HG03354 (cell line): ENCODE data around the gene SCAMP4.

ENCODE experiments used
- ATAC-seq: cut with Tn5 transposase; IDR thresholded peaks from one replicate; pipeline ENCODE4 v1.9.1; 2021; ENCODE audit warnings: mild to moderate bottlenecking; ENCODE audit not compliant: unreplicated experiment, poor library complexity, severe bottlenecking

The SCAMP4 gene

GRCh38 chr19:1932395-1932794 lies 27.2 kb downstream of the SCAMP4 start:
- ATAC-seq = no peak

GRCh38 chr19:1933244-1933643 lies 28.0 kb downstream of the SCAMP4 start:
- no peak for ATAC-seq

GRCh38 chr19:1933942-1934341 lies 28.7 kb downstream of the SCAMP4 start:
- no peak for ATAC-seq

- no peak for ATAC-seq
Observed at GRCh38 chr19:1935484-1936208, 30.4 kb downstream of the SCAMP4 start.

- ATAC-seq = no peak
Observed at GRCh38 chr19:1936430-1936829, 31.2 kb downstream of the SCAMP4 start.

GRCh38 chr19:1936916-1937610 lies 31.9 kb downstream of the SCAMP4 start:
- no peak for ATAC-seq

- ATAC-seq = no peak
Observed at GRCh38 chr19:1938071-1938470, 32.9 kb downstream of the SCAMP4 start.

GRCh38 chr19:1941146-1942077 lies 36.2 kb downstream of the SCAMP4 start, which contains the start of gene CSNK1G2:
CSNK1G2 (plus strand) TSS chr19:1941172; CDS start chr19:1969773, 28,601 bp downstream.
- ATAC-seq = no peak

- ATAC-seq = peak; percentile 32
Observed at GRCh38 chr19:1942078-1942933, 37.1 kb downstream of the SCAMP4 start.

GRCh38 chr19:1942934-1943555 lies 37.8 kb downstream of the SCAMP4 start:
- ATAC-seq = no peak

- ATAC-seq = no peak
Observed at GRCh38 chr19:1943661-1944087, 38.5 kb downstream of the SCAMP4 start.

GRCh38 chr19:1944088-1944915 lies 39.1 kb downstream of the SCAMP4 start:
- no peak for ATAC-seq

GRCh38 chr19:1944916-1945561 lies 39.8 kb downstream of the SCAMP4 start:
- no peak for ATAC-seq

GRCh38 chr19:1945899-1946298 lies 40.7 kb downstream of the SCAMP4 start:
- no peak for ATAC-seq

GRCh38 chr19:1947651-1948209 lies 42.5 kb downstream of the SCAMP4 start:
- no peak for ATAC-seq

- no peak for ATAC-seq
Observed at GRCh38 chr19:1949304-1950101, 44.3 kb downstream of the SCAMP4 start.
